RWPE2 (cell line): ENCODE data around the gene MXD1.

Source experiments
- ATAC-seq: fragments of 200-7000 bp; cut with Tn5 transposase; 3 replicates; pipeline ENCODE4 v1.9.1; 2021; ENCODE audit warnings: low read depth
- DNase-seq: peaks from one replicate; pipeline ENCODE4 v3.0.0-alpha.2; 2020; ENCODE audit warnings: low spot score
- H3K27ac ChIP-seq: fragments of 450-650 bp; 2 replicates; pipeline ENCODE4 v1.5.1; 2017; ENCODE audit warnings: mild to moderate bottlenecking; ENCODE audit not compliant: poor library complexity, severe bottlenecking
- H3K27me3 ChIP-seq: fragments of 250-450 bp; sonication (Bioruptor Pico); 2 replicates; pipeline ENCODE4 v1.5.1; 2021; ENCODE audit warnings: mild to moderate bottlenecking, moderate library complexity; ENCODE audit not compliant: insufficient read depth, poor library complexity, severe bottlenecking
- H3K36me3 ChIP-seq: fragments of 250-450 bp; sonication (Bioruptor Pico); 2 replicates; pipeline ENCODE4 v1.5.1; 2020; ENCODE audit warnings: low read depth, mild to moderate bottlenecking, moderate library complexity
- H3K4me1 ChIP-seq: fragments of 250-450 bp; sonication (Bioruptor Pico); 2 replicates; pipeline ENCODE4 v1.5.1; 2021; ENCODE audit warnings: mild to moderate bottlenecking, moderate library complexity; ENCODE audit not compliant: insufficient read depth, poor library complexity, severe bottlenecking
- H3K4me3 ChIP-seq: fragments of 250-450 bp; sonication (Bioruptor Pico); 2 replicates; pipeline ENCODE4 v1.5.1; 2021; ENCODE audit warnings: mild to moderate bottlenecking, moderate library complexity; ENCODE audit not compliant: severe bottlenecking
- H3K9me3 ChIP-seq: fragments of 250-450 bp; sonication (Bioruptor Pico); 2 replicates; pipeline ENCODE4 v1.5.1; 2021; ENCODE audit warnings: mild to moderate bottlenecking, moderate library complexity; ENCODE audit not compliant: severe bottlenecking
- TF ChIP-seq, protein P1 (sequence below): fragments of 450-650 bp; IDR thresholded peaks from one replicate; pipeline ENCODE4 v1.5.1; 2017; ENCODE audit warnings: mild to moderate bottlenecking, moderate library complexity; ENCODE audit not compliant: poor library complexity, severe bottlenecking

MXD1 gene

DNA sequence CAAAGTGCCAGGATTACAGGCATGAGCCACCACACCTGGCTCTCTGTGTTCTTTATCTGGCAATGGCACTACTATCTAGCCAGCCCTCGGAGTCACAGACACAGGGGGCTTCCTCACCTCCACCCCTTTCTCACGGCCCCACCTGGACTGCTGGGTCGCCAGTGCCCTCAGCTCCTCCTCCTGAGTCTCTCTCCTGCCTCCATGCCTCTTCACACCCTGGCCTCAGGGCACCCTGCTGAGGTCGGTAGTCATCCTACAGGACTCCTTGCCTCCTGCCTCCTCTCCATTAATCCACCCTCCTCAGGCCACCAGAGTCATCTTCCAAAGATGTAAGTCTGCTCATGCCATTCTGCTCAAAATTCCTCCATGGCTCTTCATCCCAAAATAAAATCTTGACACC lies 55.1 kb downstream of the MXD1 start:
- no peaks in the 10 kb centered on the region for H3K4me1 ChIP-seq
- no peak for ATAC-seq
- no peaks in the 10 kb centered on the region for H3K27me3 ChIP-seq
- no peaks in the 10 kb centered on the region for H3K36me3 ChIP-seq
- TF ChIP-seq, protein P1, sequence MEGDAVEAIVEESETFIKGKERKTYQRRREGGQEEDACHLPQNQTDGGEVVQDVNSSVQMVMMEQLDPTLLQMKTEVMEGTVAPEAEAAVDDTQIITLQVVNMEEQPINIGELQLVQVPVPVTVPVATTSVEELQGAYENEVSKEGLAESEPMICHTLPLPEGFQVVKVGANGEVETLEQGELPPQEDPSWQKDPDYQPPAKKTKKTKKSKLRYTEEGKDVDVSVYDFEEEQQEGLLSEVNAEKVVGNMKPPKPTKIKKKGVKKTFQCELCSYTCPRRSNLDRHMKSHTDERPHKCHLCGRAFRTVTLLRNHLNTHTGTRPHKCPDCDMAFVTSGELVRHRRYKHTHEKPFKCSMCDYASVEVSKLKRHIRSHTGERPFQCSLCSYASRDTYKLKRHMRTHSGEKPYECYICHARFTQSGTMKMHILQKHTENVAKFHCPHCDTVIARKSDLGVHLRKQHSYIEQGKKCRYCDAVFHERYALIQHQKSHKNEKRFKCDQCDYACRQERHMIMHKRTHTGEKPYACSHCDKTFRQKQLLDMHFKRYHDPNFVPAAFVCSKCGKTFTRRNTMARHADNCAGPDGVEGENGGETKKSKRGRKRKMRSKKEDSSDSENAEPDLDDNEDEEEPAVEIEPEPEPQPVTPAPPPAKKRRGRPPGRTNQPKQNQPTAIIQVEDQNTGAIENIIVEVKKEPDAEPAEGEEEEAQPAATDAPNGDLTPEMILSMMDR: no peak
- no peak for DNase-seq
- no peaks in the 10 kb centered on the region for H3K9me3 ChIP-seq
- H3K4me3 ChIP-seq: no peak overlapping the region
- H3K27ac ChIP-seq: no peak overlapping the region

DNA sequence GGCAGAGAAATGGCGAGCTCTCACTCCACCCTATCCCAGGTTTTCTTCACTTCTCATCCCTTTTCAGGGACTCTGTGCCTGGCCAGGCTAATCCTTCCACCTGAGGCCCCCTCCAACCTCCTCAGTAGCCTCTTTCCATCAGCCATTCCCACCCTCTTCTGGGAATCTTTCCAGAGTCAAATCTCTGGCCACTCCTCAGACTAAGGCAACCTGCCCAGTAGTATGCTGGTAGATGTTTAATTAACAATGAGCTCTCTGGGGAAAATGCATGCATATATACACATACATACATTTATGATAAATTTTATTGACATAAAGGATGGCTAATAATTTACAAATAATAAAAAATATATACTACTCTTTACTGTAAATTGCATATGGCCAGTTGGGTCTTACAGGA lies 57.9 kb downstream of the MXD1 start:
- TF ChIP-seq, protein P1: no peak
- no peak for ATAC-seq
- Histone ChIP-seq H3K4me1 (no peaks in the 10 kb centered on the region), H3K27ac (no peak overlapping the region), H3K27me3 (no peaks in the 10 kb centered on the region), H3K36me3 (no peaks in the 10 kb centered on the region), H3K4me3 (no peak overlapping the region), H3K9me3 (no peaks in the 10 kb centered on the region)
- DNase-seq: no peak

DNA sequence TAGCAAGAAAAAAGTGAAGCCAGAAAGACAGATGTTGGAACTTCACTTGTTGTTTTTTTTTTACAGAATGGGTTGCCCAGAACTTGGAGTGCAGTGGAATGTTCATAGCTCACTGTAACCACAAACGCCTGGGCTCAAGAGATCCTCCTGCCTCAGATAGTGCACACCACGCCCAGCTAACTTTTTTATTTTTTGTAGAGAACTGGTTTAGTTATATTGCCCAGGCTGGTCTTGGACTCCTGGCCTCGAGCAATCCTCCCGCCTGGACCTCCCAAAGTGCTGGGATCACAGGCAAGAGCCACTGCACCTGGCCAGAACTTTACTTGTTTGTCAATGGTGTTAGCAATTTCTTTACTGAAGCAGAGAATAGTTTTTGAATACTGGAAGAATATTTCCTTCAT lies 58.4 kb downstream of the MXD1 start:
- Histone ChIP-seq H3K9me3 (no peaks in the 10 kb centered on the region), H3K27ac (no peak overlapping the region), H3K4me3 (no peak overlapping the region), H3K36me3 (no peaks in the 10 kb centered on the region), H3K27me3 (no peaks in the 10 kb centered on the region), H3K4me1 (no peaks in the 10 kb centered on the region)
- DNase-seq (no peak), ATAC-seq (no peak)
- TF ChIP-seq, protein P1: no peak

DNA sequence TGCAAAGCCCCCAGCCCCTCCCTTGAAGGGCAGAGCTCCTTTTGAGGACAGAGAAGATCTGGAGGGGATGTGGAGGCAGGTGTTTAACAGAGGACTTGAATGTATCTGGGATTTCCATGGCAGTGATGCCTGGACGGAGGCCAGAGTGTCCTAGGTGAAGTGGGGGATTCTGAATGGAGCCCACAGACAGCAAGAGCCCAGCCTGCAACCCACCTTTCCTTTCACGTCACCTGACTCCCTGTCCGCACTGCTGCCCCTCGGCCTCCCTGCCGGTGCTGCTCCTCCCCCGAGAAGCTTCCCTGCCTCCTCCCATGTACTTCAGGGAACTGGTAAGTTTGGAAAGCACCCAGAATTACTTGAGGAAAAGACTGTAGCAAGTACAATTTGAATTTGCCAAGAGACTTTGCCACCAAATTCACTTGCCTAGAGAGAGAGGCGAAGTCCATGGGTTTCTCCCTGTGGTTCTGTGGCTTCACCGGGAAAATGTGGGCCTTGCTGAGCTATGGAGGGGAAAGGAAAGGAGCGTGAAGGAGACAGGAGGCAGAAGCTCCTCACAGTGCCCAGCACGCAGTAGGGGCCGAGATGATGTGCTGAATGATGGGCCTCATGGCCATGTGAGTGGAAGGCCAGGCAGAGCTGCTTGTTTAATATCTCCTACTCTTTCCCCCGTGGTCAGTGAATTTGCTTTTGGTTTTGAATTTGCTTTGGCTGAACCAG lies 60.4 kb downstream of the MXD1 start:
- Histone ChIP-seq H3K27ac (no peak overlapping the region), H3K27me3 (no peaks in the 10 kb centered on the region), H3K9me3 (no peaks in the 10 kb centered on the region), H3K4me3 (no peak overlapping the region), H3K4me1 (no peaks in the 10 kb centered on the region), H3K36me3 (no peaks in the 10 kb centered on the region)
- DNase-seq (no peak), ATAC-seq (no peak)
- TF ChIP-seq, protein P1: no peak

DNA sequence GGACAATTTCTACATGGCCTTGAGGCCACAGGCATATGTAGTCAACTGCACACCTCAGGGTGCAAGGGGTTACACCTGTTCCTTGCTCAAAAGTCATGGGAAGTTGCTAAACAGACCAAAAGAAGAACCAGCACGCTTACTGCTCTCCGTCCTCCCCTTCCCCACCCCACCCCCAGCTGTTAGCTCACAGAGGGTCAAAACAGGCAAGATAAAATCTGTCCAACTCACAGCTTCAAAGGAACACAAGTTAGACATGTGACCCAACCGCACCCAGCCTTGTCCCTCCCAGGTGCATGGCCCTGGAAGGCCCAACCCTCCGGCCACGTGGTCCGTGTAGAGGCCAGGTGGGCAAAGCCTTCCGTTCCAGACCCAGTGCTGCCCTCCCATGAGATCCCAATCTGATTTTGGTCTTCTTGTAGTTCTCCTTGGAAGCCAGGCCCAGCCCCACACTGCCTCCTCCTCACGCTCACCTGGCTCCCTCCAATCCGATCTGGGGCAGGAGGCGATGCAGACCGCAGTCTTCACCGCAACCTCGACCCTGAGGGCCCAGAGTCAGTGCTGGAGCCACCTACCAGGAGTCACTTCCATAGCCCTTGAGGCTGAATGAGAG lies 61.0 kb downstream of the MXD1 start:
- H3K27me3 ChIP-seq: no peaks in the 10 kb centered on the region
- ATAC-seq (no peak), DNase-seq (no peak)
- no peak overlapping the region for H3K4me3 ChIP-seq
- TF ChIP-seq, protein P1: no peak
- peaks cover 3% of the 10 kb centered on the region for H3K4me1 ChIP-seq
- no peaks in the 10 kb centered on the region for H3K36me3 ChIP-seq
- no peaks in the 10 kb centered on the region for H3K9me3 ChIP-seq
- H3K27ac ChIP-seq: no peak overlapping the region
